GM23248 (cell line): ENCODE measurements around the gene ZNF521.

Experiments used
- EZH2 ChIP-seq: fragments of 200-600 bp; sonication (generic); IDR thresholded peaks from 2 replicates; pipeline ENCODE4 v1.6.1; 2018; ENCODE audit warnings: antibody characterized with exemption, mild to moderate bottlenecking; ENCODE audit not compliant: insufficient read depth, poor library complexity, severe bottlenecking
- EZH2phosphoT487 ChIP-seq: fragments of 200-600 bp; sonication (generic); IDR thresholded peaks from 2 replicates; pipeline ENCODE4 v1.6.1; 2018; ENCODE audit warnings: antibody characterized with exemption, moderate library complexity, mild to moderate bottlenecking, low read depth; ENCODE audit not compliant: insufficient read depth

- TF ChIP-seq EZH2 (no peak), EZH2phosphoT487 (no peak)
These were observed 206.0 kb downstream of the ZNF521 start for GRCh38 chr18:25145731-25146511.
